Parathyroid adenoma (tissue), 2 donors: ENCODE results near the gene SLC26A1.

Source experiments
- H2AFZ ChIP-seq: fragments of 300-600 bp; sonication (generic); one replicate; pipeline ENCODE4 v1.7.0; 2017; ENCODE audit warnings: antibody characterized with exemption, mild to moderate bottlenecking
- H3K27ac ChIP-seq: fragments of 300-600 bp; sonication (generic); one replicate; pipeline ENCODE4 v1.7.0; 2017
- H3K27me3 ChIP-seq: fragments of 300-600 bp; sonication (generic); one replicate; pipeline ENCODE4 v1.7.0; 2017; ENCODE audit warnings: low read length; ENCODE audit not compliant: control insufficient read depth, insufficient read depth
- H3K36me3 ChIP-seq: fragments of 300-600 bp; sonication (generic); one replicate; pipeline ENCODE4 v1.7.0; 2017; ENCODE audit warnings: low read length; ENCODE audit not compliant: control insufficient read depth, insufficient read depth
- H3K4me1 ChIP-seq: fragments of 300-600 bp; sonication (generic); one replicate; pipeline ENCODE4 v1.7.0; 2017; ENCODE audit warnings: control low read depth
- H3K4me2 ChIP-seq: fragments of 300-600 bp; sonication (generic); one replicate; pipeline ENCODE4 v1.7.0; 2017; ENCODE audit warnings: low read length
- H3K4me3 ChIP-seq: fragments of 300-600 bp; sonication (generic); one replicate; pipeline ENCODE4 v1.7.0; 2017; ENCODE audit warnings: low read depth, low read length
- H3K79me2 ChIP-seq: fragments of 300-600 bp; sonication (generic); one replicate; pipeline ENCODE4 v1.7.0; 2017; ENCODE audit warnings: control low read depth
- H3K9ac ChIP-seq: fragments of 300-600 bp; sonication (generic); one replicate; pipeline ENCODE4 v1.7.0; 2017; ENCODE audit warnings: mild to moderate bottlenecking
- H3K9me3 ChIP-seq: fragments of 300-600 bp; sonication (generic); one replicate; pipeline ENCODE4 v1.7.0; 2017; ENCODE audit warnings: low read length; ENCODE audit not compliant: control insufficient read depth
- CTCF ChIP-seq: fragments of 300-600 bp; sonication (generic); IDR thresholded peaks from one replicate; pipeline ENCODE4 v1.7.0; 2017; ENCODE audit warnings: antibody characterized with exemption, mild to moderate bottlenecking
- donor health status: primary hyperparathyroidism.

Gene SLC26A1

GRCh38 chr4:960140-960635 is 33.0 kb downstream of the SLC26A1 start:
- Histone ChIP-seq H3K4me1 (no peaks in the 10 kb centered on the region), H3K4me3 (no peak overlapping the region), H3K36me3 (no peaks in the 10 kb centered on the region), H2AFZ (no peak overlapping the region), H3K4me2 (no peak overlapping the region), H3K27ac (no peak overlapping the region), H3K79me2 (no peaks in the 10 kb centered on the region), H3K9ac (no peak overlapping the region), H3K9me3 (no peaks in the 10 kb centered on the region), H3K27me3 (no peaks in the 10 kb centered on the region)
- no peak for TF ChIP-seq CTCF

GRCh38 chr4:959338-960139 is 33.7 kb downstream of the SLC26A1 start:
- no peak overlapping the region for H3K27ac ChIP-seq
- H3K27me3 ChIP-seq, result no peaks in the 10 kb centered on the region
- H3K9me3 ChIP-seq, result no peaks in the 10 kb centered on the region
- H3K9ac ChIP-seq, result no peak overlapping the region
- H3K4me2 ChIP-seq, result no peak overlapping the region
- no peak for TF ChIP-seq CTCF
- no peaks in the 10 kb centered on the region for H3K36me3 ChIP-seq
- H2AFZ ChIP-seq, result no peak overlapping the region
- H3K4me1 ChIP-seq, result no peaks in the 10 kb centered on the region
- no peaks in the 10 kb centered on the region for H3K79me2 ChIP-seq
- H3K4me3 ChIP-seq, result no peak overlapping the region

- Histone ChIP-seq H3K36me3 (no peaks in the 10 kb centered on the region), H3K4me2 (no peak overlapping the region), H3K9me3 (no peaks in the 10 kb centered on the region), H3K4me1 (no peaks in the 10 kb centered on the region), H3K4me3 (no peak overlapping the region), H3K9ac (no peak overlapping the region), H3K79me2 (no peaks in the 10 kb centered on the region), H2AFZ (no peak overlapping the region), H3K27me3 (no peaks in the 10 kb centered on the region), H3K27ac (no peak overlapping the region)
- TF ChIP-seq CTCF, result no peak
Observed at GRCh38 chr4:958696-959337, 34.4 kb downstream of the SLC26A1 start.

- no peak overlapping the region for H3K27ac ChIP-seq
- no peak overlapping the region for H3K9ac ChIP-seq
- H3K4me1 ChIP-seq, result no peaks in the 10 kb centered on the region
- no peak overlapping the region for H2AFZ ChIP-seq
- H3K4me3 ChIP-seq, result no peak overlapping the region
- TF ChIP-seq CTCF, result no peak
- no peaks in the 10 kb centered on the region for H3K79me2 ChIP-seq
- H3K4me2 ChIP-seq, result no peak overlapping the region
- no peaks in the 10 kb centered on the region for H3K9me3 ChIP-seq
- H3K27me3 ChIP-seq, result no peaks in the 10 kb centered on the region
- no peaks in the 10 kb centered on the region for H3K36me3 ChIP-seq
Observed at GRCh38 chr4:958314-958665, 34.9 kb downstream of the SLC26A1 start.
